SIG-M5 (cell line): ENCODE data around the gene KIF4B.
"Not testable (repeated sequence)": the region's sequence is repeated elsewhere in the genome, so short reads cannot be mapped to it uniquely, and the experiment has no call there.

Source experiments
- DNase-seq: peaks from one replicate; lab custom pipeline; 2025; lab: John Stamatoyannopoulos, UW

KIF4B gene

GRCh38 chr5:155013526-155013925, at the start of gene KIF4B:
KIF4B (plus strand) TSS chr5:155013755; CDS start chr5:155013860, 105 bp downstream.
- no peak for DNase-seq

- no peak for DNase-seq
These were observed 47.3 kb upstream of the KIF4B start for GRCh38 chr5:154966081-154966841.

GRCh38 chr5:154966874-154967273, 46.7 kb upstream of the KIF4B start:
- DNase-seq: no peak

- DNase-seq: no peak
These were observed 46.0 kb upstream of the KIF4B start for GRCh38 chr5:154967421-154968024.

- DNase-seq: no peak
These were observed 44.6 kb upstream of the KIF4B start for GRCh38 chr5:154968953-154969352.

GRCh38 chr5:154970759-154971158, 42.8 kb upstream of the KIF4B start:
- DNase-seq: no peak

- no peak for DNase-seq
These were observed 42.1 kb upstream of the KIF4B start for GRCh38 chr5:154971501-154971900.

GRCh38 chr5:154972476-154973080, 41.0 kb upstream of the KIF4B start:
- DNase-seq: no peak

- not testable (repeated sequence) for DNase-seq
These were observed 37.5 kb upstream of the KIF4B start for GRCh38 chr5:154976082-154976481.

- DNase-seq: no peak
These were observed 36.1 kb upstream of the KIF4B start for GRCh38 chr5:154977409-154977808.

- DNase-seq: not testable (repeated sequence)
These were observed 35.3 kb upstream of the KIF4B start for GRCh38 chr5:154978294-154978693.

- no peak for DNase-seq
These were observed 28.5 kb upstream of the KIF4B start for GRCh38 chr5:154984946-154985516.

- DNase-seq: no peak
These were observed 27.4 kb upstream of the KIF4B start for GRCh38 chr5:154986151-154986550.

- DNase-seq: no peak
These were observed 23.9 kb upstream of the KIF4B start for GRCh38 chr5:154989626-154990025.

GRCh38 chr5:154993461-154993860, 20.1 kb upstream of the KIF4B start:
- no peak for DNase-seq

GRCh38 chr5:154995679-154996078, 17.9 kb upstream of the KIF4B start:
- DNase-seq: no peak

- no peak for DNase-seq
These were observed 15.8 kb upstream of the KIF4B start for GRCh38 chr5:154997746-154998145.

- DNase-seq: no peak
These were observed 13.7 kb upstream of the KIF4B start for GRCh38 chr5:154999865-155000264.

GRCh38 chr5:155001523-155001922, 12.0 kb upstream of the KIF4B start:
- DNase-seq: no peak

GRCh38 chr5:155002722-155003121, 10.8 kb upstream of the KIF4B start:
- DNase-seq: not testable (repeated sequence)

- DNase-seq: no peak
These were observed 9.3 kb upstream of the KIF4B start for GRCh38 chr5:155004138-155004744.

GRCh38 chr5:155006265-155006664, 7.3 kb upstream of the KIF4B start:
- DNase-seq: not testable (repeated sequence)
